Cardiac septum (tissue), 1 donor: Measurements from ENCODE around the gene PPP1R27. TPM values are rescaled to one million over a fixed set of nuclear protein-coding genes. Genes with fewer than 3 reads are reported as not detected.

ENCODE experiments used
- DNase-seq: peaks from one replicate; pipeline ENCODE4 v3.0.0-alpha.2; 2020; ENCODE audit warnings: low spot score
- intact Hi-C: fragments of 100-400 bp; cut with DNase I; formaldehyde crosslinking; loops from one replicate; pipeline ENCODE4 v1.14.0; 2022
- total RNA-seq: library from RNA; stranded (reverse); fragmentation: NEBNext Ultra II Directional; extraction: Animal tissue kit (Norgen Biotek cat#: 25700); gene quantifications from one replicate; pipeline ENCODE4 v1.2.1, GENCODE V29; 2021
- donor health status: DM: no; HTN: no; CAD: no.

Gene PPP1R27
- total RNA-seq, 1 donor from 2014 or later = 0.32 TPM

- no peak for DNase-seq
- intact Hi-C loops = no loop called here
These were observed 8.9 kb downstream of the PPP1R27 start for GRCh38 chr17:81825841-81826466.

- no peak for DNase-seq
- intact Hi-C loops = no loop called here
These were observed 10.3 kb downstream of the PPP1R27 start for GRCh38 chr17:81824595-81824994.

- intact Hi-C loops = no loop called here
- DNase-seq = no peak
These were observed 10.9 kb downstream of the PPP1R27 start for GRCh38 chr17:81823820-81824550.

GRCh38 chr17:81822996-81823819, 11.6 kb downstream of the PPP1R27 start:
- intact Hi-C loops = no loop called here
- DNase-seq = no peak

GRCh38 chr17:81822312-81822637, 12.6 kb downstream of the PPP1R27 start:
- DNase-seq = no peak
- intact Hi-C loops = no loop called here

GRCh38 chr17:81821603-81822311, 13.1 kb downstream of the PPP1R27 start:
- peak; percentile 87 for DNase-seq
- intact Hi-C loops = no loop called here

GRCh38 chr17:81821147-81821546, 13.7 kb downstream of the PPP1R27 start:
- no peak for DNase-seq
- intact Hi-C loops = no loop called here

- DNase-seq = no peak
- intact Hi-C loops = no loop called here
These were observed 15.1 kb downstream of the PPP1R27 start for GRCh38 chr17:81819708-81820107.

GRCh38 chr17:81817758-81818147, 17.1 kb downstream of the PPP1R27 start:
- intact Hi-C loops = no loop called here
- DNase-seq = no peak

GRCh38 chr17:81815646-81815986, 19.2 kb downstream of the PPP1R27 start:
- no peak for DNase-seq
- intact Hi-C loops = no loop called here

GRCh38 chr17:81814748-81815645, 19.9 kb downstream of the PPP1R27 start:
- intact Hi-C loops = no loop called here
- DNase-seq = no peak

GRCh38 chr17:81813861-81814683, 20.8 kb downstream of the PPP1R27 start:
- no peak for DNase-seq

GRCh38 chr17:81813371-81813684, 21.5 kb downstream of the PPP1R27 start:
- intact Hi-C loops = no loop called here
- DNase-seq = no peak

More at GRCh38 chr17:81813861-81814683, 20.8 kb downstream of the PPP1R27 start:
- intact Hi-C loops = no loop called here

- no peak for DNase-seq
- intact Hi-C loops = no loop called here
These were observed 22.1 kb downstream of the PPP1R27 start for GRCh38 chr17:81812571-81813370.

GRCh38 chr17:81811705-81812570, 22.9 kb downstream of the PPP1R27 start:
- no peak for DNase-seq
- intact Hi-C loops = no loop called here

- DNase-seq = no peak
- intact Hi-C loops = no loop called here
These were observed 23.8 kb downstream of the PPP1R27 start for GRCh38 chr17:81810892-81811704.
